ENCODE results near the gene SLC4A1AP. TPM values are rescaled to one million over a fixed set of nuclear protein-coding genes. Genes with fewer than 3 reads are reported as not detected.
A peak's percentile ranks its signal among the peaks of the same experiment; 100 is the strongest.

Gene SLC4A1AP
- total and polyA plus RNA-seq, 8 donors = 5.1 to 12.6 (median 8.2) TPM

GRCh38 chr2:27705851-27706622 lies 42.3 kb downstream of the SLC4A1AP start:
- DNase-seq (peak in 5 of 6 donors; percentile 67 to 88 (median 82)), ATAC-seq (peak; percentile 90 to 94 (median 92)), FAIRE-seq (no peak)
- TF ChIP-seq, protein P1, sequence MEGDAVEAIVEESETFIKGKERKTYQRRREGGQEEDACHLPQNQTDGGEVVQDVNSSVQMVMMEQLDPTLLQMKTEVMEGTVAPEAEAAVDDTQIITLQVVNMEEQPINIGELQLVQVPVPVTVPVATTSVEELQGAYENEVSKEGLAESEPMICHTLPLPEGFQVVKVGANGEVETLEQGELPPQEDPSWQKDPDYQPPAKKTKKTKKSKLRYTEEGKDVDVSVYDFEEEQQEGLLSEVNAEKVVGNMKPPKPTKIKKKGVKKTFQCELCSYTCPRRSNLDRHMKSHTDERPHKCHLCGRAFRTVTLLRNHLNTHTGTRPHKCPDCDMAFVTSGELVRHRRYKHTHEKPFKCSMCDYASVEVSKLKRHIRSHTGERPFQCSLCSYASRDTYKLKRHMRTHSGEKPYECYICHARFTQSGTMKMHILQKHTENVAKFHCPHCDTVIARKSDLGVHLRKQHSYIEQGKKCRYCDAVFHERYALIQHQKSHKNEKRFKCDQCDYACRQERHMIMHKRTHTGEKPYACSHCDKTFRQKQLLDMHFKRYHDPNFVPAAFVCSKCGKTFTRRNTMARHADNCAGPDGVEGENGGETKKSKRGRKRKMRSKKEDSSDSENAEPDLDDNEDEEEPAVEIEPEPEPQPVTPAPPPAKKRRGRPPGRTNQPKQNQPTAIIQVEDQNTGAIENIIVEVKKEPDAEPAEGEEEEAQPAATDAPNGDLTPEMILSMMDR (IDR thresholded peaks at IDR 0.05) = no peak
- no peaks in the 10 kb centered on the region for H3K36me3 ChIP-seq
- peaks cover 0 to 13% (median 5%) of the 10 kb centered on the region in 3 donors for H3K4me1 ChIP-seq
- 17 to 25% methylated on average over 4 of the region's 4 CpGs for WGBS, 2 donors
- intact Hi-C loops (cut with DNase I) = loop anchor here in 1 of 3 donors (10.0 kb wide), 1 partner anchor 49 kb away; no protein-coding TSS in a partner anchor
- H3K27ac ChIP-seq = peak overlapping the region; percentile 51 to 90 (median 71)
- no peaks in the 10 kb centered on the region for H3K27me3 ChIP-seq
- no peaks in the 10 kb centered on the region for H3K9me3 ChIP-seq
- no peak overlapping the region for H3K4me3 ChIP-seq

GRCh38 chr2:27707462-27708256 lies 44.0 kb downstream of the SLC4A1AP start:
- Histone ChIP-seq H3K27me3 (no peaks in the 10 kb centered on the region), H3K4me3 (no peak overlapping the region), H3K27ac (no peak overlapping the region), H3K36me3 (no peaks in the 10 kb centered on the region), H3K4me1 (peaks cover 0 to 10% (median 5%) of the 10 kb centered on the region in 3 donors), H3K9me3 (no peaks in the 10 kb centered on the region)
- FAIRE-seq = no peak
- intact Hi-C loops (cut with DNase I) = loop anchor here in 1 of 3 donors (10.0 kb wide), 1 partner anchor 47 kb away; no protein-coding TSS in a partner anchor
- ATAC-seq = no peak
- TF ChIP-seq, protein P1 (IDR thresholded peaks at IDR 0.05) = no peak
- 73 to 79% methylated on average over 9 of the region's 9 CpGs for WGBS, 2 donors
- DNase-seq = no peak

DNA sequence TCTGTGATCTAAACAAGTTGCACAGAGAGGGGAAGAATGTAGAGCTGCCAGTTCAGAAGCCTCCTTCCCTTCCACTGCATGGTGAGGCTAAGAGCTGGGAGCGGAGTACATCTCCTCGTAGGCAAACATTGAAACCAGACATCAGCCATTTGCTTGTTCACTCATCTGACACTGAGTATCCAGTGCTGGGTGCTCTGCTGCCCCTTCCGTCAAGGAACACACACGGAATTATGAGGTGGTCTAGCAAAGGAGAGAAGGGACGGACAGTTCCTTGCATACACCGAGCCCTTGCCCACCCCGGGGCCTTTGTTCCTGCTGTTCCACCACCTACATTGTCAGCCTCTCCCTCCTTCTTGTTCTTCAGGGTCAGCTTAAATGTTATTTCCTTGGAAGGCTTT lies 44.6 kb downstream of the SLC4A1AP start:
- H3K4me3 ChIP-seq = no peak overlapping the region
- TF ChIP-seq, protein P1 (IDR thresholded peaks at IDR 0.05) = no peak
- H3K27me3 ChIP-seq = no peaks in the 10 kb centered on the region
- no peak overlapping the region for H3K27ac ChIP-seq
- ATAC-seq (no peak), DNase-seq (no peak), FAIRE-seq (no peak)
- no peaks in the 10 kb centered on the region for H3K36me3 ChIP-seq
- H3K9me3 ChIP-seq = no peaks in the 10 kb centered on the region
- H3K4me1 ChIP-seq = peaks cover 0 to 10% (median 5%) of the 10 kb centered on the region in 3 donors
- intact Hi-C loops (cut with DNase I) = loop anchor here in 1 of 3 donors (10.0 kb wide), 1 partner anchor 47 kb away; no protein-coding TSS in a partner anchor
- WGBS, 2 donors = 86 to 90% methylated on average over 7 of the region's 7 CpGs

DNA sequence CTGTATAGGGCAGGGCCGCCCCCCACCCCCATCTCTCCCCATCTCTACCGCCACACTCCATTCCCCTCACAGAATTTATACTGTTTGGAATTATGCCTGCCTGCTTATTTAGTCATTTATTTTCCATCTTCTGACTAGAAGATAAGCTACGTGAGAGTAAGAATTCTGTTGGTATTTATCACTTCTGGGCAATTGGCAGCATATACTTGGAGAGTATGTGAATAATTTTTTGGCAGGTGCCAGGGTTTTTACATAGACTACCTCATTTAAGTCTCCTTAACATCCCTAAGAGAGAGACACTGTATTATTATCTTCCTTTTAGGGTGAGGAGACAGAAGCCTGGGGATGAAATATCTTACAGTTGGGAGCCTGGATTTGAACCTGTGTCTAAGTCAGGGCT lies 45.0 kb downstream of the SLC4A1AP start:
- WGBS, 2 donors = 54 to 57% methylated on average over 3 of the region's 3 CpGs

More for the DNA sequence above, 45.0 kb downstream of the SLC4A1AP start:
- no peak for DNase-seq
- no peak for ATAC-seq
- no peaks in the 10 kb centered on the region for H3K36me3 ChIP-seq
- TF ChIP-seq, protein P1 (IDR thresholded peaks at IDR 0.05) = no peak
- intact Hi-C loops (cut with DNase I) = loop anchor here in 1 of 3 donors (10.0 kb wide), 1 partner anchor 46 kb away; no protein-coding TSS in a partner anchor
- FAIRE-seq = no peak
- no peaks in the 10 kb centered on the region for H3K27me3 ChIP-seq
- H3K4me1 ChIP-seq = peaks cover 0 to 10% (median 5%) of the 10 kb centered on the region in 3 donors
- H3K9me3 ChIP-seq = no peaks in the 10 kb centered on the region
- H3K27ac ChIP-seq = no peak overlapping the region
- H3K4me3 ChIP-seq = no peak overlapping the region
